ENCODE measurements around the gene IL11RA. TPM values are rescaled to one million over a fixed set of nuclear protein-coding genes. Genes with fewer than 3 reads are reported as not detected.

The IL11RA gene
- total and polyA plus RNA-seq, 2 donors from 2014 or later = 15.2 to 17.7 TPM

DNA sequence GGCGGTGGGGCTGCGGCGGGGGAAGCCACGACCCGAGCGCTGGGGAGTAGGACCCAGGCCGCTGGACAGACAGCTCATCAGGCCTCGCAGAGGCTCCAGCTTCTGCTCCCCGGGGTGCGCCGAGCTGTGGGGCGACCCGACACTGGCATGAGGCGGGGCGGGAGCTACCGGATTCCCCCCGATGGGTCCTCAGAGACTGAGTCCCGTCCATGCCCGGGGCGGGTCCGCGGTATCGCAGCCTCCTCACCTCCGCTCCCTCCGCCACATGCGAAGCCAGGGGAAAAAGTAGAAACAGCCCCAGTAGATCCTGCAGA is 13.0 kb downstream of the IL11RA start:
- DNase-seq (no peak), FAIRE-seq (no peak)
- TF ChIP-seq, protein P1, sequence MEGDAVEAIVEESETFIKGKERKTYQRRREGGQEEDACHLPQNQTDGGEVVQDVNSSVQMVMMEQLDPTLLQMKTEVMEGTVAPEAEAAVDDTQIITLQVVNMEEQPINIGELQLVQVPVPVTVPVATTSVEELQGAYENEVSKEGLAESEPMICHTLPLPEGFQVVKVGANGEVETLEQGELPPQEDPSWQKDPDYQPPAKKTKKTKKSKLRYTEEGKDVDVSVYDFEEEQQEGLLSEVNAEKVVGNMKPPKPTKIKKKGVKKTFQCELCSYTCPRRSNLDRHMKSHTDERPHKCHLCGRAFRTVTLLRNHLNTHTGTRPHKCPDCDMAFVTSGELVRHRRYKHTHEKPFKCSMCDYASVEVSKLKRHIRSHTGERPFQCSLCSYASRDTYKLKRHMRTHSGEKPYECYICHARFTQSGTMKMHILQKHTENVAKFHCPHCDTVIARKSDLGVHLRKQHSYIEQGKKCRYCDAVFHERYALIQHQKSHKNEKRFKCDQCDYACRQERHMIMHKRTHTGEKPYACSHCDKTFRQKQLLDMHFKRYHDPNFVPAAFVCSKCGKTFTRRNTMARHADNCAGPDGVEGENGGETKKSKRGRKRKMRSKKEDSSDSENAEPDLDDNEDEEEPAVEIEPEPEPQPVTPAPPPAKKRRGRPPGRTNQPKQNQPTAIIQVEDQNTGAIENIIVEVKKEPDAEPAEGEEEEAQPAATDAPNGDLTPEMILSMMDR (IDR thresholded peaks at IDR 0.05; ENCODE audit: borderline replicate concordance, extremely low read depth, insufficient read depth) = no peak
- H3K27ac ChIP-seq (ENCODE audit: low read depth in 2 of 2, low read length in 2 of 2) = peak overlapping the region; percentile 73 to 76
- H3K4me1 ChIP-seq (ENCODE audit: control insufficient read depth in 2 of 3, insufficient read depth in 2 of 3, low read depth in 1 of 3, low read length in 3 of 3) = peaks cover 0 to 2% (median 0%) of the 10 kb centered on the region in 3 donors
- H3K4me3 ChIP-seq (ENCODE audit: low read length in 3 of 3) = peak overlapping the region; percentile 28 to 76 (median 65)
- no peaks in the 10 kb centered on the region for H3K9me3 ChIP-seq (ENCODE audit: control insufficient read depth in 2 of 3, insufficient read depth in 1 of 3, low read length in 3 of 3)
- no peaks in the 10 kb centered on the region for H3K27me3 ChIP-seq (ENCODE audit: control insufficient read depth, insufficient read depth, low read length)
- H3K36me3 ChIP-seq (ENCODE audit: control insufficient read depth in 2 of 3, insufficient read depth in 3 of 3, low read length in 3 of 3) = peaks cover 0 to 4% (median 0%) of the 10 kb centered on the region in 3 donors
- intact Hi-C loops (cut with DNase I) = no loop called here
- peak overlapping the region in 2 of 3 donors; percentile 52 to 62 for H3K9ac ChIP-seq (ENCODE audit: low read length in 3 of 3)

GRCh38 chr9:34665381-34666250 is 13.6 kb downstream of the IL11RA start:
- TF ChIP-seq, protein P1 (IDR thresholded peaks at IDR 0.05; ENCODE audit: borderline replicate concordance, extremely low read depth, insufficient read depth) = no peak
- FAIRE-seq (no peak), DNase-seq (peak; percentile 94 to 99 (median 97))
- Histone ChIP-seq H3K36me3 (ENCODE audit: control insufficient read depth in 2 of 3, insufficient read depth in 3 of 3, low read length in 3 of 3) (no peaks in the 10 kb centered on the region), H3K9me3 (ENCODE audit: control insufficient read depth in 2 of 3, insufficient read depth in 1 of 3, low read length in 3 of 3) (no peaks in the 10 kb centered on the region), H3K27me3 (ENCODE audit: control insufficient read depth, insufficient read depth, low read length) (no peaks in the 10 kb centered on the region), H3K4me1 (ENCODE audit: control insufficient read depth in 2 of 3, insufficient read depth in 2 of 3, low read depth in 1 of 3, low read length in 3 of 3) (peaks cover 0 to 2% (median 0%) of the 10 kb centered on the region in 3 donors), H3K4me3 (ENCODE audit: low read length in 3 of 3) (peak overlapping the region; percentile 74 to 88 (median 79)), H3K27ac (ENCODE audit: low read depth in 2 of 2, low read length in 2 of 2) (peak overlapping the region; percentile 98 to 99), H3K9ac (ENCODE audit: low read length in 3 of 3) (peak overlapping the region; percentile 64 to 96 (median 93))
- intact Hi-C loops (cut with DNase I) = no loop called here

DNA sequence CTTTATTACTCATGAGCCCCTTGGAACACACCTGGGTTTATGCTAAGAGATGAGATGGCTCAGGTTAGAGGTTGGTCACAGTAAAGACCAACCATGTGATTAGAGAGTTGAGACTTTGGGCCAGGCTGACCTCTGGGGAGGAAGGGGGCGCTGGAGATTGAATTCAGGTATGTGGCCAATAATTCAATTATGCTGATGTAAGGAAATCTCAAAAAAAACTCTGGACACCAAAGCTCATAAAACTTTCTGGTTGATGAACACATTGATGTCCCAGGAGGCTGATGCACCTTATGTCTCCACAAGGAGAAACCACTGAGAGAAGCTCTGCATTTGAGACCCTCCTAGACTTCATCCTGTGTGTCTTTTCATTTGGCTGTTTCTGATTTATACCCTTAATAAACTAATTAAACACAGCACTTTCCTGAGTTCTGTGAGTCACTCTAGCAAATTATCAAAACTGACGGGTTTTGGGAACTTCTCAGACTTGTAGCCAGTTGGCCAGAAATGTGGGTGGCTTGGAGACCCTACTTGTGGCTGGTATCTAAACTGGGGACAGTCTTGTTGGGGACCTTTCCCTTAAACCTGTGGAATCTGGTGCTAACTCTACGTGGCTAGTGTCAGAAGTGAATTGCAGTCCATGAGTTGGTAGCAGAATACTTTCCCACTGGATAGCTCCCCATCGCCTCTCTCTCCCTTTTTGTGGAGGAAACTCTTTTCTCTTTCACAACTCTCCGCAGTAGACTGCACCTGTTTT is 18.0 kb downstream of the IL11RA start:
- H3K36me3 ChIP-seq (ENCODE audit: control insufficient read depth in 2 of 3, insufficient read depth in 3 of 3, low read length in 3 of 3) = no peaks in the 10 kb centered on the region
- intact Hi-C loops (cut with DNase I) = no loop called here
- H3K4me1 ChIP-seq (ENCODE audit: control insufficient read depth in 2 of 3, insufficient read depth in 2 of 3, low read depth in 1 of 3, low read length in 3 of 3) = peaks cover 0 to 2% (median 0%) of the 10 kb centered on the region in 3 donors
- TF ChIP-seq, protein P1 (IDR thresholded peaks at IDR 0.05; ENCODE audit: borderline replicate concordance, extremely low read depth, insufficient read depth) = no peak
- H3K9ac ChIP-seq (ENCODE audit: low read length in 3 of 3) = no peak overlapping the region
- H3K9me3 ChIP-seq (ENCODE audit: control insufficient read depth in 2 of 3, insufficient read depth in 1 of 3, low read length in 3 of 3) = no peaks in the 10 kb centered on the region
- no peak for DNase-seq
- no peak overlapping the region for H3K4me3 ChIP-seq (ENCODE audit: low read length in 3 of 3)
- no peaks in the 10 kb centered on the region for H3K27me3 ChIP-seq (ENCODE audit: control insufficient read depth, insufficient read depth, low read length)
- H3K27ac ChIP-seq (ENCODE audit: low read depth in 2 of 2, low read length in 2 of 2) = no peak overlapping the region
- no peak for FAIRE-seq
